ENCODE measurements around the gene TPK1. TPM values are rescaled to one million over a fixed set of nuclear protein-coding genes. Genes with fewer than 3 reads are reported as not detected.
"Not testable (repeated sequence)": the region's sequence is repeated elsewhere in the genome, so short reads cannot be mapped to it uniquely, and the experiment has no call there.

The TPK1 gene
- polyA plus RNA-seq, 4 donors, result 8.3 to 16.3 (median 9.2) TPM

DNA sequence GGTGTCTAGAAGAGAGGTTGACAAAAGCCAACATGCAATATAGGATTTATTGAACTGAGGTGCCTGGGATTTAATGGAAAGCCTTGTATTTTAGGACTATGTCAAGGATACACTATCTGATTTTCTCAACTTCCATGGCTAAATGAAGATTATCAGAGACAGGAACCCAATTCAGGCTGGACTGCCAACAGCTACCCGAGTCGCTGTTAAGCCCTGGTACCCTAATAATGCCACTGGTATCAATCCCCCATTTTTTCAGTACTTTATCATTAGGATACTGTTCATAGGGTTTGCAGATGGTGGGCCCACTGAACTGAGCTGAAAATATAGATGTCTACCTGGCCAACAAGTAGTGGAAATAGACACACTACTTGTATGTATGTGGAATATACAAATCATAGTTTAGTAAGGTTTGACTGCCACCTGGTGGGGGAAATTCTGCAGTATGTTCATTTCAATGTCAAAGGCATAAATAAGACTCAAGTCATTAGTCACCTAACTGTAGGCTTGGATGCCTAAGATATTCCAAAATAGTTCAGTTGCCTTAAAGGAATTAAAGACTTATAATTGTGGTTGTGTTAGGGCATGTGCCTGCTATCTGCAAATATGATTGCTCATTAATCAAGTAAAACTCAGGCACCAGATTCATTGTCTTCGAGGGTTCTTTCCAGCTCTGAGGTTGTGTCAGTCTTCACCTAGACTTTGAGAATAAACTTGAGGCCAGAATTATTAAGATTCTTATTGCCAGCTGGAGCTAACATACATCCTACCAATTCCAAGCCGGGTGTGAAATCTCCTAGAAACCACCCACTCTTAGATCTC lies 398.3 kb downstream of the TPK1 start:
- peak; percentile 46 to 67 (median 60) for DNase-seq (ENCODE audit: low read depth in 4 of 4, low spot score in 3 of 4)

DNA sequence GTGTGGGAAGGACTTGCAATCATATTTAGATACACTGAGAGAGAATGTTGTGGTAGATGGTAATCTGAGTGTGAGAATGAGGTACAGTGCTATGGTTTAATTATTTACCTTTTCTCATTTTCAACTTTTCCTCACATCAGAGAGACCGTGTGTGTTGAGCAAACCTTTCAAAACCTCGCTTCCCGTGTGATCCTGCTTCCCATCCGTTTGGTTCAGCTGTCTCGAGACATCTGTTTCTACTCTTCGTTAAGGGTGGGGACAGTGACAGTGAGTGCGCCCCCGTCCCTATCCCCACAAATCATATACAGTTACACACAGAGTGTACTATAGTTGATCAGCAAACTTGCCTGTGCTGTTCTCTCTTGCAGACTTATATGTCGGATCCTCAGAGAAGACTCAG lies 399.4 kb downstream of the TPK1 start:
- no peak for DNase-seq (ENCODE audit: low read depth in 4 of 4, low spot score in 3 of 4)

DNA sequence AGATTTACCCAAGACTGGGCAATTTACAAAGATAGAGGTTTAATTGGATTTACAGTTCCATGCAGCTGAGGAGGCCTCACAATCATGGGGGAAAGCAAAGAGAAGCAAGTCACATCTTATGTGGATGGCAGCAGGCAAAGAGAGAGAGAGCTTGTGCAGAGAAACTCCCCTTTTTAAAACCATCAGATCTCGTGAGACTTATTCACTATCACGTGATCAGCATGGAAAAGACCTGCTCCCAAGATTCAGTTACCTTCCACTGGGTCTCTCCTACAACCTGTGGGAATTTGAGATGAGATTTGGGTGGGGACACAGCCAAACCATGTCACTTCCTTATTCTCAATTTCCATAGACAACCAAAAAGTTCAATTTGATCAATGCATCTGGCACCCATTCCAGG lies 407.4 kb downstream of the TPK1 start:
- no peak for DNase-seq (ENCODE audit: low read depth in 4 of 4, low spot score in 3 of 4)

DNA sequence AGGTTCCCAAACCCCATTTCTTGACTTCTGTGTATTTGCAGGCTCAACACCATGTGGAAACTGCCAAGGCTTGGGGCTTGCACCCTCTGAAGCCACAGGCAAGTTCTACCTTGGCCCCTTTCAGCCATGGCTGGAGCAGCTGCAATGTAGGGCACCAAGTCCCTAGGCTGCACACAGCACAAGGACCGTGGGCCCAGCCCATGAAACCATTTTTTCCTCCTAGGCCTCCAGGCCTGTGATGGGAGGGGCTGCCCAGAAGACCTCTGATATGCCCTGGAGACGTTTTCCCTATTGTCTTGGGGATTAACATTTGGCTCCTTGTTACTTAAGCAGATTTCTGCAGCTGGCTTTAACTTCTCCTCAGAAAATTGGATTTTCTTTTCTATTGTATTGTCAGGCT lies 408.3 kb downstream of the TPK1 start:
- DNase-seq (ENCODE audit: low read depth in 4 of 4, low spot score in 3 of 4), result not testable (repeated sequence)

DNA sequence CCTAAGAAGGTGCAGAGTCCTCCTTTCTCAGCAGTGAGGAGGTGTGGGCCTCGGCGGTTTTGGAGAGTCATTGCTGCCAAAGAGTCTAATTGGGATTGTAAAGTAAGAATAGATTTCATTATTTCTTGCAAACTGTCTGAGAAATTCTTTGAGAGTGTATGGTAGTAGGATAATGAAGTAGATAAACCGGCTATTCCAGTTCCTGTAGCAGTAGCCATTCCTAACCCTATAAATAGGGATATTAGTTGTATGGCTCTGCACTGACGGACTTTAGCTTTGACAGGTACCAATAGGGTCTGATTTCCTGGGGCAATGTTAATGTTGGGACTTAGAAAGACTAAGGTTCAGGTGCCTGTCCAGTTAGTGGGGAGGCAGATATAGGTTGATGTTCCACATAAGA lies 416.9 kb downstream of the TPK1 start:
- DNase-seq (ENCODE audit: low read depth in 4 of 4, low spot score in 3 of 4), result not testable (repeated sequence)

DNA sequence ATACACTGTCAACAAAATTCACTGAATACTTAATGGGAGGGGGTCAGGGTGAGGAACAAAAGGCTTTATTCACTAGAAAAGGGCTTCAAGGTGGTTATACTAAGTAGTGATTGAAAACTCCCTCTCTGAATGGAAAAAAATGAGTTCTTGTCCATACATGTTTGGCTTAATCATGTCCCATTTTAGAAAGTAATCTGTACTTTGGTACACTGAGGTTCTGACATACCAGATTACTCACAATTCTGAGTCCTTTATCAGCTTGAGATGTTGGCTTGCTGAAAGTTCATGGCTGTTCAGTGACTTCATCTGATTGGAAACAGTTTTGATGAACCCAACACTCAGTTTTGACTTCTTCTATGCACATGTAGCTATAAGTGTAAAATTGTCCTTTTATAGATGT lies 419.5 kb downstream of the TPK1 start:
- no peak for DNase-seq (ENCODE audit: low read depth in 4 of 4, low spot score in 3 of 4)

DNA sequence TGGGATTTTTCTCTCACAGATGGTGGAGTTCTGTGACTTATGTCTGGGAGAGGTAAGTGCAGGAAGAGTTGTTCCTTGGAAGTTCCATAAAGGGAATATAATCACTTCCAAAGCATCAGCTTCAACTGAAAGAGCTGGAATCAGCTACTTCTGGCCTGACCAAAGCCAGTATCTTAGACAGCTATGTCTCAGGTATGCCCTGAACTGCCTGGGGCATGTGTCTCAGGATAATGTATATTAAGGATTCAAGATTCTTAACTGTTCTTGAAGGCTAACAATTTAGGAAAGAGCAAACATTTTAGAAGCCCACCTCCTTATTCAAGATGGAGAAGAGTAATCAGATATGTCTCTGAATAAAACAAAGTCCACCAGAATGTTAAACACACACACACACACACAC lies 420.0 kb downstream of the TPK1 start:
- no peak for DNase-seq (ENCODE audit: low read depth in 4 of 4, low spot score in 3 of 4)

DNA sequence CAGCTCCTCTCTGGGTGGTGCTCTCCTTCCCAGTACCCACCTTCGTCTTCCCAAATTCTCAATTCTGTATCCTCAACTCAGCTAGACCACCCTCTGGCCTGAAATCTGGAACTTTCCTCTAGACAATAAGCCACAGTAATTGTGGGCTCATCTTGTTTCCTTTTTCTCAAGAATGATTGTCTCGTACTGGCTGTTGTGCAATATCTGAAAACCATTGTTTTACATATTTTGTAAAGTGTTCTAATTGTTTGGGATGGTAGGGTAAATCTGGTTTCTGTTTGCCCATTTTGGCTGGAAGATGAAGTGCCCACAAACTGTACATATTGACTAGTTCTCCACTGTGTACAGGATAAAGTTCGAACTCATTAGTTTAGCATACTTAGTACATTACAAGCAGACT lies 421.0 kb downstream of the TPK1 start:
- DNase-seq (ENCODE audit: low read depth in 4 of 4, low spot score in 3 of 4), result no peak

DNA sequence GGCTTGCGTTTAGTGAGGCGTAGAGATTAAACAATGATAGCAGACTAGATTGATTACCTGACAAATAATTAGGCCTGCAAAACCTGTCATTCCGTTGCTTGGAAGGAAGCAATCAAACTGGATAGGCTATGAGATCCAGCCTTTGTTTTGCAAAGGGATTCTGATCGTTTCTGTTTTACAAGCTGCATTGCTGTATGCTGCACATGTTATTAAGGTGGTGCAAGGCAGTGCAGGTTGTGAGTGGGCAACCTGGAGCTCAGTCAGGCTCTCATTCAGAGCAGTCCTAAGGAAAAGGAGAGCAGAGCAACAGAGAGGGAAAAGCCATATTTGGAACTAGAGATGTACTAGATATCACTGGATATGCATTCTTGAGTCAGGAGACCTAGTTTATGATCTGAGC lies 425.4 kb downstream of the TPK1 start:
- DNase-seq (ENCODE audit: low read depth in 4 of 4, low spot score in 3 of 4), result no peak

DNA sequence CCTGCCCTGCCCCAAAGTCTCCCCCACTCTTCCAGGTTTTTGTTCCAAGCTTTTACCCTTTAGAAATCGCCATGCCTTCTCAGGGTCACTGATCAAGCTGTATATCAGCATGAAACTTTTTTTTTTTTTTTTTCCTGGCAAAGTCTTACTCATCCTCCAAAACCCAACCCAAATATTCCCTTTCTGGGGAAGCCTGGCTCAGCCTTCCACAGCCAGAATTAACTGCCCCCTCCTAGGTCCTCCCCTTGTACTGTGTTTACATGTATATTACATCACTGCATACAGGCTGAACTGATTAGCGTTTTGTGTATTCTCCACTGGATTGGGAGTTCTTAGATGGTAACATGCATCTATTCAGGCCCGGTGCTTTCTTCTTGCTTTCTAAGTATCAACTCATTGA lies 427.7 kb downstream of the TPK1 start:
- DNase-seq (ENCODE audit: low read depth in 4 of 4, low spot score in 3 of 4), result no peak

DNA sequence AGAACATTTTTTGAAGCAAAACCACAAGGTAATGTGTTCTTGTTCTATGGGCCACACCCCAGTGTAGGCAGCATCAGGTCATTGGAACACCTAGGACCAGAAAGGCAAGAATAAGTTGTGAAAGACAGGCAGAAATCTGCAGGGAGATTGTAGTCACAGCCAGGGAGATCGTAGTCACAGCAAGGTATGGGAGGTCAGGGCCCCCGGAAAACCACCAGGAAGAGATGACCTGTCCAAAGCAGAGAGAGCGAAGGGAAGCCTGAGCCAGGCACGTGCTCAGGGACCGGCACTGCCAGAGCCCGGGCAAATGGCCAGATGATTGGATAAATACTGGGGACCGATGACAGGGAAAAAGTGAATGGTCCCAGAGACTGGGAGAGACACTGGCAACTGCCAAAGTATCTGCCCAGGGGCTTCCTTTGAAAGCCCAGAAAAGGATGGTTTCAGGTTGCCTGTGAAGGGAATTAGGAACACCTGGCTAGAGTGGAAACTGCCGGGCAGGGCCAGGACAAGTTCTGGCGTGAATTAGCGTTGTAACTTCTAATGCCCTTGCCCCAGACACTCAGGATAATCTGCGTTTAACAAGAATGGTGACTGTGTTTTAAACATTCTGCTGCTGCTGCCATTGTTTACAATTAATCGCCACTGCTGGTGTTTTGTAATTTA lies 428.5 kb downstream of the TPK1 start:
- DNase-seq (ENCODE audit: low read depth in 4 of 4, low spot score in 3 of 4), result no peak

DNA sequence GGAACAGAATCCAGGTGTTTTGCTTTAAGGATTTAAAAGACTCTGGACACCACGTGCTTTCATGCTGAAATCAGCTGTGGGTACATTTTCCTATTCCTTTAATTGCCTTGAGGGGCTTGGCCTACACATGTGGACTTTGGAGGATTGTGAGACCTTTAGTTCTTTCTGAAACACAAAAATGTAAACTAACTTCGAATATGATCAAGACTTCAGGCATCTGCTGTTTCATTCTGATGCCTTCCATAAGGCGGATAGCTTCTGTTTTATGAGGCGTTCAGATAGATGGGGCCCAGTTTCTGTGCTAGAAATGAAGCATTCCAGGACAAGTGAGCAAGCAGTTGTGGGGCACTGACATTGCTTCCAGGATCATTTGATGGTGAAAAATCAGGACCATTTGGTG lies 430.9 kb downstream of the TPK1 start:
- DNase-seq (ENCODE audit: low read depth in 4 of 4, low spot score in 3 of 4), result no peak

DNA sequence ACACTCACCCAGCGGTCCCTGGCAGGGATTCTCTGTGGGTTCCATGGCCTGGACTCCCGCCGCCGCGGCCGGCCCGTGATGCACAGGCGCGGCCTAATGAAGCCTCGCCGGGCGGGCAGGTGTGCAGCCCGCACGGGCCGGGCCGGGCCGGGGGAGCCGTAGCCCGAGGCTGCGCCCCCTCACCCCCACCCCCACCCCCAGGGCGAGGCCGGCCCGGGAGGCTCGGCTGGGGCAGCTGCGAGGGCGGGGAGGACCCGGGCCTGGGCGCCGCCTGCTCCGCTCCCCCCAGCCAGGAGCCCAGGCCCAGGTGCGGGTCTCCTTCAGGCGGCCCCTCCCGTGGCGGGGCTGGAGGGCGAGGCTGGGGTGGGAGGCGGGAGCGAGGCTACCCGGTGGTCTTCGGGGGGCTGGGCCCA lies 432.2 kb downstream of the TPK1 start, which contains the start of gene NOBOX:
NOBOX (minus strand) TSS at position 45 of the 413 bp plus-strand sequence.
- no peak for DNase-seq (ENCODE audit: low read depth in 4 of 4, low spot score in 3 of 4)

DNA sequence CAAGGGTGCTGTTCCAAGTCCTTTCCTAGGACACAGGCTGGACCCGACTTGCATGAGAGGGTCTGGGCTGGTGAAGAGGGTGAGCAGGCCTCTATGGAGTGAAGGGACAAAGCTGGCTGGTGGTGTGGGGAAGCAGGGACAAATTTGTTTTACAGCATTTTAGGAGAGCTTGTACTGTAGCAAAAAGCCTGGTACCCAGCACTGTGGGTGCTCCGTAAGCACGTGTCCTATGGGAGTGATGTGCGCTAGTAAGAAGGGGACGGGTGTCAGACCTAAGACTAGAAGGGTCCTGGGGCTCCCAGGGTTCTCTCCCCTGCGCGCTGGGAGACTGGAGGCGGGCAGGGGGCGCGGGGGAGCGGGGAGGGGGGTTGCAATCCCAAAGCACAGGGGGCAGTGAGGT lies 432.8 kb downstream of the TPK1 start:
- DNase-seq (ENCODE audit: low read depth in 4 of 4, low spot score in 3 of 4), result no peak
